Peyer's patch (tissue), 4 donors: ENCODE data around the gene NRAP. TPM values are rescaled to one million over a fixed set of nuclear protein-coding genes. Genes with fewer than 3 reads are reported as not detected.

Experiments
- DNase-seq, 3 donors: peaks; one replicate each; pipeline ENCODE4 v3.0.0-alpha.2; 2017 to 2019
- H3K27ac ChIP-seq, 4 donors: fragments of 200-600 bp; sonication (generic); one replicate each; pipeline ENCODE4 v1.5.1; 2016 to 2019
- H3K27me3 ChIP-seq, 2 donors: fragments of 200-600 bp; sonication (generic); one replicate each; pipeline ENCODE4 v1.5.1; 2019
- H3K36me3 ChIP-seq, 3 donors: fragments of 200-600 bp; sonication (generic); one replicate each; pipeline ENCODE4 v1.5.1; 2016 to 2019
- H3K4me1 ChIP-seq, 4 donors: fragments of 200-600 bp; sonication (generic); one replicate each; pipeline ENCODE4 v1.5.1; 2016 to 2019
- H3K4me3 ChIP-seq, 4 donors: fragments of 200-600 bp; sonication (generic); 1 replicate in 3 of 4; 2 replicates in 1 of 4; pipeline ENCODE4 v1.5.1; 2016 to 2019; ENCODE audit warnings: mild to moderate bottlenecking in 1 of 4
- H3K9me3 ChIP-seq, 4 donors: fragments of 200-600 bp; sonication (generic); one replicate each; pipeline ENCODE4 v1.5.1; 2016 to 2019; ENCODE audit warnings: mild to moderate bottlenecking in 1 of 4
- POLR2A ChIP-seq, 2 donors: fragments of 450-650 bp; IDR thresholded peaks; one replicate each; pipeline ENCODE4 v1.5.1; 2017; ENCODE audit warnings: antibody characterized with exemption in 2 of 2, mild to moderate bottlenecking in 2 of 2, moderate library complexity in 2 of 2
- total RNA-seq, 4 donors: library from RNA; depleted of rRNA; stranded (reverse); fragments of >200 nt; gene quantifications; one replicate each; pipeline ENCODE4 v1.1.0, GENCODE V29; 2016
- TF ChIP-seq, protein P1 (sequence below), 6 experiments: fragments of 450-650 bp in 4 of 6; fragments of 200-600 bp in 2 of 6; sonication (generic) in 1 of 6; IDR thresholded peaks; one replicate each; pipeline ENCODE4 v1.5.1; 2017 to 2019; ENCODE audit warnings: antibody characterized with exemption in 6 of 6, mild to moderate bottlenecking in 3 of 6, moderate library complexity in 1 of 6

Gene NRAP
- total RNA-seq, 4 donors from 2014 or later = not detected

DNA sequence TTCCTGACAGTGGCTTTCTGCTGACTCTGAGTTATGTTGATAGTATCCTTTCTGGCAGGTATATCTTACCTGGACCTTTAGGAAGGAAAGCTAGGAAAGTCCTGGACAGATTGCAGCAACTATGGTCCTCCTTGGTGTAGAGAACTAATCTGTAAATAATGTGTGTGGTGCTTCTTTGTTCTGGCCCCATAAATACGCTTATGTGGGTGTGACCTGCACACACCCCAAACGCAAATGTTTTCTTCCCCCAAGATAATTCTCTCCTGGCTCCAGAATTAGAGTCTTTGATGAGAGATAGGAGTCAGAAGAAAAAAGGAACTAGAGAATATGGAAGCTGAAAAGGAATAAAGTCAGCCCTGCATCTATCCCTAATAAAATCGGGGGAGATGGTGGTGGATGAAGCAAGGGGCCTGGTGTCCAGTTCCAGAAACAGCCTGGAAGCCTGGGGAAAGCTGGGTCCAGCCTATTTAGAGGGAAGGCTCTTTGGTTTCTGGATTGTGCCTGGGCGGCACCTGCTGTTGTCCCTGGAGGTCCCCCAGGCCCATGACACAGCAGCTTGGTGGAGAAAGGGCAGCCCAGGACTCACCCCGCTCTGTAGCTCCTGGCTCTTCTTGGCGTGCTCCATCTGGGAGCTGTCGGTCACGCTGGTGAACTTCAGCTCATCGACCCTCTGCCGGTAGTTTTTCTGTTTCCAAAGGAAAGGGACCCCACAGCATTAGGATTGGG lies 38.2 kb downstream of the NRAP start:
- Histone ChIP-seq H3K9me3 (no peaks in the 10 kb centered on the region), H3K4me1 (no peaks in the 10 kb centered on the region), H3K27ac (no peak overlapping the region), H3K4me3 (no peak overlapping the region), H3K36me3 (no peaks in the 10 kb centered on the region), H3K27me3 (no peaks in the 10 kb centered on the region)
- no peak for DNase-seq
- TF ChIP-seq POLR2A (IDR thresholded peaks at IDR 0.05) = no peak
- TF ChIP-seq, protein P1, sequence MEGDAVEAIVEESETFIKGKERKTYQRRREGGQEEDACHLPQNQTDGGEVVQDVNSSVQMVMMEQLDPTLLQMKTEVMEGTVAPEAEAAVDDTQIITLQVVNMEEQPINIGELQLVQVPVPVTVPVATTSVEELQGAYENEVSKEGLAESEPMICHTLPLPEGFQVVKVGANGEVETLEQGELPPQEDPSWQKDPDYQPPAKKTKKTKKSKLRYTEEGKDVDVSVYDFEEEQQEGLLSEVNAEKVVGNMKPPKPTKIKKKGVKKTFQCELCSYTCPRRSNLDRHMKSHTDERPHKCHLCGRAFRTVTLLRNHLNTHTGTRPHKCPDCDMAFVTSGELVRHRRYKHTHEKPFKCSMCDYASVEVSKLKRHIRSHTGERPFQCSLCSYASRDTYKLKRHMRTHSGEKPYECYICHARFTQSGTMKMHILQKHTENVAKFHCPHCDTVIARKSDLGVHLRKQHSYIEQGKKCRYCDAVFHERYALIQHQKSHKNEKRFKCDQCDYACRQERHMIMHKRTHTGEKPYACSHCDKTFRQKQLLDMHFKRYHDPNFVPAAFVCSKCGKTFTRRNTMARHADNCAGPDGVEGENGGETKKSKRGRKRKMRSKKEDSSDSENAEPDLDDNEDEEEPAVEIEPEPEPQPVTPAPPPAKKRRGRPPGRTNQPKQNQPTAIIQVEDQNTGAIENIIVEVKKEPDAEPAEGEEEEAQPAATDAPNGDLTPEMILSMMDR (IDR thresholded peaks at IDR 0.05) = no peak

DNA sequence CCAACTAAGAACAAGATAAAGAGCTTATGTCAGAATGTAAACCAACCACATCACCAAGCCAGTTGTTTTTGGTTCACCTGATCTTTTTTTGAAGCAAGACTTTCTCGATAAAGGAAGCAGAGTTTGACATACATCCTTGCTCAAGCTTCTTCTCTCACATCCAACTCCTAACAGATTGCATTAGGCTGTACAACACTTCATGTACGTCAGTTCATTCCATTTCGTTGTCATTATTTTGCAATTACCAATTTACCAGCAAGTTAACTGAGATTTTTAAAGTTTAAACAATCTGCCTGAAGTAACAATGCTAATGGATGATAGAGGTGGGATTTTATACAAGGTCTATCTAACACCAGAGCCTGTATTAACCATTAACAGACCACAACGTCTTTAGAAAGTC lies 41.0 kb downstream of the NRAP start:
- Histone ChIP-seq H3K4me1 (no peaks in the 10 kb centered on the region), H3K9me3 (no peaks in the 10 kb centered on the region), H3K27me3 (no peaks in the 10 kb centered on the region), H3K36me3 (no peaks in the 10 kb centered on the region), H3K4me3 (no peak overlapping the region), H3K27ac (no peak overlapping the region)
- DNase-seq = no peak
- TF ChIP-seq, protein P1 (IDR thresholded peaks at IDR 0.05) = no peak
- no peak for TF ChIP-seq POLR2A (IDR thresholded peaks at IDR 0.05)

DNA sequence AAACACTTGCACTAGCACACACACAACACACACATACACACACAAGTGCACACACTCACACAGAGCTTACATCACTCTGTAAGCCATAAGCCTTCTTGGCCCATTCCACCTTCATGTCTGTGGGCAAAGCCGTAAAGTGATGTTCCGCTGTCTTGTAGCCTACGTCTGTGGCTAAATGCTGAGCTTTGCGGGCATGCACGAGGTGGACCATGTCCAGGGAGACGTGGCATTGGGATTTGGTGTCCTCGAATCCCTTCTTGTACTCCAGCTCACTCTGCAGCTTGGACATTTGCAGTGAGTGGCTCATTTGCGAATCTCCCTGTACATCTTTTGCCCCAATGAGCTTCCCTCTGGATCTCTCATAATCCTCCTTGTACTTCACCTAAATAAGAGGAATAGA lies 42.0 kb downstream of the NRAP start:
- H3K9me3 ChIP-seq = no peaks in the 10 kb centered on the region
- DNase-seq = no peak
- TF ChIP-seq, protein P1 (IDR thresholded peaks at IDR 0.05) = no peak
- no peak for TF ChIP-seq POLR2A (IDR thresholded peaks at IDR 0.05)
- no peak overlapping the region for H3K4me3 ChIP-seq
- no peaks in the 10 kb centered on the region for H3K4me1 ChIP-seq
- H3K27ac ChIP-seq = no peak overlapping the region
- no peaks in the 10 kb centered on the region for H3K27me3 ChIP-seq
- H3K36me3 ChIP-seq = no peaks in the 10 kb centered on the region

DNA sequence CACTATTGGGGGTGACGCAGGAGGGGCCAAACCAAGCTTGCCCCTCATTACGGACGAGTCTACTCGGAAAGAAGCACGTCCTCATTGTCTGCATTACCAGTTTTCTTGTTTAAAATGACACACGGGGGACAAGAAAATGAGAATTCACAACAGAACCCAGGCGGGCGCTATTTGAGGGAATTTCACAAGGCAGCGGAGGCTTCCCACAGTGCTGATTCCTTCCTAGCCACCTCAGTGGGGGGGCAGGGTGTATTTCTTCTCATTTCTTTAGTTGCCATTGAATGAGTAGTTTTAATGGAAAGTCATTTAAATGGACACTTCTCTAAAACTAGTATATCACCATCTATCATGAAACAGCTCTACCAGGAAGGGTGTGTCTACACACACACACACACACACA lies 42.9 kb downstream of the NRAP start:
- TF ChIP-seq, protein P1 (IDR thresholded peaks at IDR 0.05) = no peak
- TF ChIP-seq POLR2A (IDR thresholded peaks at IDR 0.05) = no peak

DNA sequence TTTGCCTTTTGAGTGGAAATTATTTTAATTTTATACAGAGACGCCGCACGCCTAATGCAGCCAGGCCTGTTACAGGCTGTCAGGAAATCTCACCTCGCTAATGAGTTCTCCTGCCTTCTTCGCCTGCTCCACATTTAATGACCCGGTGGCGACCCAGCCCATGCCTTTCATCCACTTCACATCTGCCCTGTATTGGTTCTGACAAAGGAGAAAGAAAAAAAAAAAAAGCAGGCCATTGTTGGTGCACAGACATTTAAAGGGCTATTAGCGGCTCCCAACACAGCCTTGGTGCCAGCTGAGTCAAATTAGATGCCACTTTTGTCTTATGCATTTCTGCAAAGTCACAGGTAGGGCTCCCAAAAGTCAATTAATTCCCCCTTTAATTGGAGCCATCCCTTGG lies 43.3 kb downstream of the NRAP start:
- no peaks in the 10 kb centered on the region for H3K36me3 ChIP-seq
- H3K27me3 ChIP-seq = no peaks in the 10 kb centered on the region
- TF ChIP-seq POLR2A (IDR thresholded peaks at IDR 0.05) = no peak
- TF ChIP-seq, protein P1 (IDR thresholded peaks at IDR 0.05) = no peak
- H3K27ac ChIP-seq = no peak overlapping the region
- no peaks in the 10 kb centered on the region for H3K9me3 ChIP-seq
- H3K4me1 ChIP-seq = no peaks in the 10 kb centered on the region
- no peak overlapping the region for H3K4me3 ChIP-seq
- DNase-seq = no peak

More for the DNA sequence above, 42.9 kb downstream of the NRAP start:
- Histone ChIP-seq H3K4me3 (no peak overlapping the region), H3K36me3 (no peaks in the 10 kb centered on the region), H3K9me3 (no peaks in the 10 kb centered on the region), H3K4me1 (no peaks in the 10 kb centered on the region), H3K27me3 (no peaks in the 10 kb centered on the region), H3K27ac (no peak overlapping the region)
- DNase-seq = no peak
